Keratinocyte (primary cell): ENCODE measurements around the gene MBP. TPM values are rescaled to one million over a fixed set of nuclear protein-coding genes. Genes with fewer than 3 reads are reported as not detected.

Experiments used
- DNase-seq: peaks from one replicate; pipeline ENCODE4 v3.0.0-alpha.2; 2011; ENCODE audit warnings: low read depth, missing footprints, low spot score
- FAIRE-seq: peaks from 2 replicates; lab custom pipeline; 2011; peaks lifted over from hg19 to GRCh38; lab: Jason Lieb, UNC
- H2AFZ ChIP-seq: 2 replicates; pipeline ENCODE4 v1.6.0; 2012; ENCODE audit warnings: low read length, control low read depth, inconsistent platforms; ENCODE audit not compliant: control insufficient read depth
- H3K27ac ChIP-seq: 2 replicates; pipeline ENCODE4 v1.5.1; 2011; ENCODE audit warnings: low read length; ENCODE audit not compliant: control insufficient read depth, insufficient read depth
- H3K27me3 ChIP-seq: 3 replicates; pipeline ENCODE4 v1.6.0; 2011; ENCODE audit warnings: low read length; ENCODE audit not compliant: control insufficient read depth, insufficient read depth; ENCODE audit errors: extremely low read depth
- H3K36me3 ChIP-seq, 2 experiments: 2 replicates in 1 of 2; 3 replicates in 1 of 2; pipeline ENCODE4 v1.5.1; 2011; ENCODE audit warnings: low read length in 2 of 2, mild to moderate bottlenecking in 1 of 2; ENCODE audit not compliant: control insufficient read depth in 2 of 2, insufficient read depth in 2 of 2; ENCODE audit errors: extremely low read depth in 1 of 2
- H3K4me1 ChIP-seq: 3 replicates; pipeline ENCODE4 v1.5.1; 2011; ENCODE audit warnings: low read length; ENCODE audit not compliant: control insufficient read depth, insufficient read depth; ENCODE audit errors: extremely low read depth
- H3K4me2 ChIP-seq: 3 replicates; pipeline ENCODE4 v1.6.0; 2011; ENCODE audit warnings: low read depth, low read length; ENCODE audit not compliant: control insufficient read depth, insufficient read depth; ENCODE audit errors: extremely low read depth
- H3K4me3 ChIP-seq, 3 experiments: fragments of 200-600 bp in 1 of 3; sonication (generic) in 1 of 3; 2 replicates in 2 of 3; 3 replicates in 1 of 3; pipeline ENCODE4 v1.5.1; 2011 to 2016; ENCODE audit warnings: low read length in 3 of 3, mild to moderate bottlenecking in 3 of 3, control low read depth in 2 of 3, inconsistent platforms in 1 of 3, low read depth in 1 of 3, mixed read lengths in 1 of 3, mixed run types in 1 of 3, moderate library complexity in 1 of 3; ENCODE audit not compliant: control insufficient read depth in 2 of 3, insufficient read depth in 2 of 3; ENCODE audit errors: extremely low read depth in 1 of 3
- H3K79me2 ChIP-seq: 2 replicates; pipeline ENCODE4 v1.6.0; 2012; ENCODE audit warnings: low read length; ENCODE audit not compliant: control insufficient read depth, insufficient read depth
- H3K9ac ChIP-seq: 3 replicates; pipeline ENCODE4 v1.6.0; 2011; ENCODE audit warnings: low read length; ENCODE audit not compliant: control insufficient read depth, insufficient read depth; ENCODE audit errors: extremely low read depth
- H3K9me1 ChIP-seq: 3 replicates; pipeline ENCODE4 v1.6.0; 2011; ENCODE audit warnings: low read length; ENCODE audit not compliant: control insufficient read depth, insufficient read depth; ENCODE audit errors: extremely low read depth
- H3K9me3 ChIP-seq: 2 replicates; pipeline ENCODE4 v1.5.1; 2012; ENCODE audit warnings: low read depth, low read length; ENCODE audit not compliant: control insufficient read depth
- H4K20me1 ChIP-seq: 3 replicates; pipeline ENCODE4 v1.6.0; 2011; ENCODE audit warnings: low read length; ENCODE audit not compliant: control insufficient read depth, insufficient read depth; ENCODE audit errors: extremely low read depth
- EZH2 ChIP-seq: IDR thresholded peaks from one replicate; pipeline ENCODE4 v1.6.1; 2012; ENCODE audit warnings: inconsistent platforms, mild to moderate bottlenecking, low read length, moderate library complexity
- dilution Hi-C: fragments of 300-500 bp; cut with MboI; formaldehyde crosslinking; loops from one replicate; pipeline ENCODE4 v1.7.0; 2020; ENCODE audit warnings: low sequenced_read_pairs; ENCODE audit not compliant: extremely low pct_ligation_motif_present
- polyA plus RNA-seq, 5 experiments: library from polyadenylated mRNA; depleted of rRNA in 3 of 5; stranded (reverse) in 3 of 5; stranded (forward) in 1 of 5; unstranded in 1 of 5; fragments of >200 nt; gene quantifications; 1 replicate in 1 of 5; 2 replicates in 3 of 5; 3 replicates in 1 of 5; pipeline versions ENCODE4 v1.2.1 to v1.2.3, GENCODE V29; 2011 to 2012; ENCODE audit warnings: missing spikeins in 2 of 5, low read depth in 1 of 5, low replicate concordance in 1 of 5
- TF ChIP-seq, protein P1 (sequence below), 3 experiments: IDR thresholded peaks in 1 of 3; conservative IDR thresholded peaks in 1 of 3; optimal IDR thresholded peaks in 1 of 3; 2 replicates in 2 of 3; 3 replicates in 1 of 3; pipeline versions ENCODE3 to v1.5.1; 2011; ENCODE audit warnings: low read length in 3 of 3, mild to moderate bottlenecking in 3 of 3, moderate library complexity in 2 of 3, control low read depth in 1 of 3, inconsistent platforms in 1 of 3; ENCODE audit not compliant: insufficient read depth in 2 of 3; ENCODE audit errors: extremely low read depth in 1 of 3

MBP gene
- polyA plus RNA-seq, 1 donor (not counting 4 experiments of a cell fraction or from before 2014, with no cell fraction given): 38.7 TPM

DNA sequence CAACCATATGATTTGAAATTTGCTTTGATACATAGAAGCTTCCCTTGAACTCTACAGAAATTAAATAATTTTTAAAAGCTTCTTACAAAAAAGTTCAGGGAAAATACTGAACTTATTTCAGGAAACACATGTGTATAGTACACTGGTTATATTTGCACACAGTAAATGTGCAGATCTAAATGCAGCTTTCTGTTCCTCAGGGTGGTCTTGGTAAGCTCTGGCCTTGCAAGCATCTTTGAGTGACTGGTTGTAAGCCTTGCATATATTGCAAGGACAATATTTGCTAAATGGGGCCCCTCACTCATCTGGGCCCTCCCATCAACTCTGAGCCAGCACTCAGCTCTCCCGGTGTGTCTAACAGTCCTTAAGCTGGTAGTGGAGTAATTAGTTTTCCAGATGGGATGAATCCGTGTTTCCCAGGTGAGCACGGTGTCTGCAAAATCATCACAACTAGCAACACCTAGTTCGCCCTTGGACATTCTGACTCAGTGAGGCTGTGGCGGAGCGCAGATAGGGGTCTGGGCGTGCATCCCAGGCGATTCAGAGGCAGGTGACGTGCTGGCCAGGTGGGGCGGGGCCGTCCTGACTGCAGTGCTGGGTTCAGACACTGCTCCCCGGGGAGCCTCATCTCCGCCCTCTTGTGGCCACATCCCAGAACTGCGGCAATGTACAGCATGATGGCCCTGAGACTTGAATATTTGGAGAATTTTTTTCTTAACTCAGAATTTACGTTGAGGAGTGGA is 149.6 kb downstream of the MBP start:
- dilution Hi-C loops: no loop called here
- no peaks in the 10 kb centered on the region for H4K20me1 ChIP-seq
- no peaks in the 10 kb centered on the region for H3K9me3 ChIP-seq
- FAIRE-seq: peak; percentile 87
- no peaks in the 10 kb centered on the region for H3K27me3 ChIP-seq
- peak; percentile 70 for DNase-seq
- peaks cover 3% of the 10 kb centered on the region for H3K4me1 ChIP-seq
- no peak overlapping the region for H3K9ac ChIP-seq
- peak overlapping the region in 1 of 3 experiments; percentile 7 for H3K4me3 ChIP-seq
- TF ChIP-seq, protein P1, sequence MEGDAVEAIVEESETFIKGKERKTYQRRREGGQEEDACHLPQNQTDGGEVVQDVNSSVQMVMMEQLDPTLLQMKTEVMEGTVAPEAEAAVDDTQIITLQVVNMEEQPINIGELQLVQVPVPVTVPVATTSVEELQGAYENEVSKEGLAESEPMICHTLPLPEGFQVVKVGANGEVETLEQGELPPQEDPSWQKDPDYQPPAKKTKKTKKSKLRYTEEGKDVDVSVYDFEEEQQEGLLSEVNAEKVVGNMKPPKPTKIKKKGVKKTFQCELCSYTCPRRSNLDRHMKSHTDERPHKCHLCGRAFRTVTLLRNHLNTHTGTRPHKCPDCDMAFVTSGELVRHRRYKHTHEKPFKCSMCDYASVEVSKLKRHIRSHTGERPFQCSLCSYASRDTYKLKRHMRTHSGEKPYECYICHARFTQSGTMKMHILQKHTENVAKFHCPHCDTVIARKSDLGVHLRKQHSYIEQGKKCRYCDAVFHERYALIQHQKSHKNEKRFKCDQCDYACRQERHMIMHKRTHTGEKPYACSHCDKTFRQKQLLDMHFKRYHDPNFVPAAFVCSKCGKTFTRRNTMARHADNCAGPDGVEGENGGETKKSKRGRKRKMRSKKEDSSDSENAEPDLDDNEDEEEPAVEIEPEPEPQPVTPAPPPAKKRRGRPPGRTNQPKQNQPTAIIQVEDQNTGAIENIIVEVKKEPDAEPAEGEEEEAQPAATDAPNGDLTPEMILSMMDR (optimal IDR thresholded peaks at IDR 0.05 in 1 of 3, IDR thresholded peaks at IDR 0.05 in 1 of 3, conservative IDR thresholded peaks at IDR 0.05 in 1 of 3; ENCODE audit: extremely low read depth in 1 of 3, insufficient read depth in 2 of 3, low read length in 3 of 3): peak; percentile 90 to 97 (median 96)
- no peak for TF ChIP-seq EZH2
- no peaks in the 10 kb centered on the region for H3K79me2 ChIP-seq
- no peaks in the 10 kb centered on the region for H3K9me1 ChIP-seq
- no peak overlapping the region for H2AFZ ChIP-seq
- no peak overlapping the region for H3K27ac ChIP-seq
- H3K4me2 ChIP-seq: peak overlapping the region; percentile 65
- no peaks in the 10 kb centered on the region for H3K36me3 ChIP-seq

- dilution Hi-C loops: no loop called here
- Histone ChIP-seq H3K27ac (no peak overlapping the region), H3K36me3 (no peaks in the 10 kb centered on the region), H3K9me3 (no peaks in the 10 kb centered on the region), H3K4me3 (no peak overlapping the region), H2AFZ (no peak overlapping the region), H3K9ac (no peak overlapping the region), H3K9me1 (no peaks in the 10 kb centered on the region), H3K4me1 (peaks cover 3% of the 10 kb centered on the region), H4K20me1 (no peaks in the 10 kb centered on the region), H3K79me2 (no peaks in the 10 kb centered on the region), H3K27me3 (no peaks in the 10 kb centered on the region), H3K4me2 (no peak overlapping the region)
- FAIRE-seq (no peak), DNase-seq (no peak)
- TF ChIP-seq, protein P1 (optimal IDR thresholded peaks at IDR 0.05 in 1 of 3, IDR thresholded peaks at IDR 0.05 in 1 of 3, conservative IDR thresholded peaks at IDR 0.05 in 1 of 3; ENCODE audit: extremely low read depth in 1 of 3, insufficient read depth in 2 of 3, low read length in 3 of 3): no peak
- no peak for TF ChIP-seq EZH2
Measured at GRCh38 chr18:76982038-76982437, 150.5 kb downstream of the MBP start.
